HEK293 (cell line): ENCODE results near the gene DCAF5.

Source experiments
- BCL6B ChIP-seq: fragments of 450-650 bp; formaldehyde crosslinking; IDR thresholded peaks from 2 replicates; pipeline ENCODE4 v1.5.1; 2017; ENCODE audit warnings: missing biosample characterization, missing genetic modification characterization
- IKZF3 ChIP-seq: fragments of 450-650 bp; IDR thresholded peaks from 2 replicates; pipeline ENCODE4 v1.5.0; 2018; ENCODE audit warnings: missing biosample characterization, mild to moderate bottlenecking, missing genetic modification characterization, moderate library complexity
- KLF16 ChIP-seq: fragments of 450-650 bp; formaldehyde crosslinking; IDR thresholded peaks from 2 replicates; pipeline ENCODE4 v1.5.1; 2017; ENCODE audit warnings: missing biosample characterization, missing genetic modification characterization
- KLF7 ChIP-seq: fragments of 450-650 bp; formaldehyde crosslinking; IDR thresholded peaks from 2 replicates; pipeline ENCODE4 v1.5.1; 2016; ENCODE audit warnings: missing biosample characterization, missing genetic modification characterization, borderline replicate concordance
- KLF8 ChIP-seq: fragments of 450-650 bp; formaldehyde crosslinking; IDR thresholded peaks from 2 replicates; pipeline ENCODE4 v1.5.1; 2016; ENCODE audit warnings: missing biosample characterization, missing genetic modification characterization
- PBX3 ChIP-seq: sonication (generic); formaldehyde crosslinking; IDR thresholded peaks from 2 replicates; pipeline ENCODE4 v1.8.1; 2022; ENCODE audit warnings: mild to moderate bottlenecking, moderate library complexity, missing genetic modification reagents
- PRDM2 ChIP-seq: fragments of 450-650 bp; formaldehyde crosslinking; IDR thresholded peaks from 2 replicates; pipeline ENCODE4 v1.5.1; 2016; ENCODE audit warnings: missing biosample characterization, missing genetic modification characterization, borderline replicate concordance
- ZFHX2 ChIP-seq: fragments of 450-650 bp; formaldehyde crosslinking; conservative IDR thresholded peaks from 2 replicates; pipeline ENCODE4 v1.5.1; 2016; ENCODE audit warnings: missing biosample characterization, missing genetic modification characterization
- ZNF10 ChIP-seq: fragments of 450-650 bp; formaldehyde crosslinking; IDR thresholded peaks from 2 replicates; pipeline ENCODE4 v1.5.1; 2017; ENCODE audit warnings: missing biosample characterization, missing genetic modification characterization
- ZNF155 ChIP-seq: fragments of 450-650 bp; formaldehyde crosslinking; IDR thresholded peaks from 2 replicates; pipeline ENCODE4 v1.5.1; 2016; ENCODE audit warnings: missing biosample characterization, missing genetic modification characterization
- ZNF248 ChIP-seq: fragments of 450-650 bp; formaldehyde crosslinking; IDR thresholded peaks from 2 replicates; pipeline ENCODE4 v1.5.1; 2017; ENCODE audit warnings: missing biosample characterization, missing genetic modification characterization
- ZNF324 ChIP-seq: fragments of 450-650 bp; formaldehyde crosslinking; IDR thresholded peaks from 2 replicates; pipeline ENCODE4 v1.5.1; 2016; ENCODE audit warnings: missing biosample characterization, missing genetic modification characterization
- ZNF350 ChIP-seq: fragments of 450-650 bp; formaldehyde crosslinking; IDR thresholded peaks from 2 replicates; pipeline ENCODE4 v1.5.0; 2017; ENCODE audit warnings: missing biosample characterization, mild to moderate bottlenecking, missing genetic modification characterization
- ZNF600 ChIP-seq: fragments of 450-650 bp; formaldehyde crosslinking; IDR thresholded peaks from 2 replicates; pipeline ENCODE4 v1.5.1; 2016; ENCODE audit warnings: missing biosample characterization, missing genetic modification characterization
- ZNF610 ChIP-seq: fragments of 450-650 bp; formaldehyde crosslinking; IDR thresholded peaks from 2 replicates; pipeline ENCODE4 v1.5.1; 2016; ENCODE audit warnings: missing biosample characterization, missing genetic modification characterization, borderline replicate concordance
- ZNF768 ChIP-seq: fragments of 450-650 bp; formaldehyde crosslinking; IDR thresholded peaks from 2 replicates; pipeline ENCODE4 v1.5.1; 2018; ENCODE audit warnings: missing biosample characterization, mild to moderate bottlenecking, missing genetic modification characterization
- ZNF776 ChIP-seq: fragments of 450-650 bp; formaldehyde crosslinking; IDR thresholded peaks from 2 replicates; pipeline ENCODE4 v1.5.0; 2017; ENCODE audit warnings: missing biosample characterization, missing genetic modification characterization, borderline replicate concordance
- TF ChIP-seq, protein P1 (sequence below): fragments of 450-650 bp; formaldehyde crosslinking; IDR thresholded peaks from 2 replicates; pipeline ENCODE4 v1.5.1; 2016; ENCODE audit warnings: missing biosample characterization, missing genetic modification characterization
- TF ChIP-seq, protein P2 (sequence below): fragments of 450-650 bp; formaldehyde crosslinking; IDR thresholded peaks from 2 replicates; pipeline ENCODE4 v1.5.1; 2016; ENCODE audit warnings: missing biosample characterization, missing genetic modification characterization, borderline replicate concordance
- TF ChIP-seq, protein P3 (sequence below): fragments of 450-650 bp; formaldehyde crosslinking; IDR thresholded peaks from 2 replicates; pipeline ENCODE4 v1.5.1; 2017; ENCODE audit warnings: missing biosample characterization, missing genetic modification characterization
- TF ChIP-seq, protein P4 (sequence below): fragments of 450-650 bp; formaldehyde crosslinking; optimal IDR thresholded peaks from 2 replicates; pipeline ENCODE3; 2016; ENCODE audit warnings: missing biosample characterization, mild to moderate bottlenecking, missing genetic modification characterization

Gene DCAF5

GRCh38 chr14:69191340-69192111, 38.6 kb upstream of the DCAF5 start, which contains the start of gene EXD2 (continued):
- TF ChIP-seq PRDM2 (tag by site-specific recombination): no peak
- 0 out of 2 replicates have a peak, but pooled peaks have one; percentile 7 for TF ChIP-seq BCL6B (tag by site-specific recombination)
- no peak for TF ChIP-seq ZNF155
- peak; percentile 78 for TF ChIP-seq ZNF600 (tag by site-specific recombination)
- TF ChIP-seq ZFHX2 (tag by site-specific recombination): peak; percentile 62
- TF ChIP-seq PBX3 (CRISPR knock-in tag): peak; percentile 60; the same call in 1 of the 2 replicates
- no peak for TF ChIP-seq IKZF3 (tag by site-specific recombination)
- peak; percentile 99 for TF ChIP-seq KLF16
- TF ChIP-seq KLF8 (tag by site-specific recombination): peak; percentile 88
- no peak for TF ChIP-seq ZNF610 (tag by site-specific recombination)
- TF ChIP-seq ZNF776 (tag by site-specific recombination): no peak
- TF ChIP-seq, protein P1, sequence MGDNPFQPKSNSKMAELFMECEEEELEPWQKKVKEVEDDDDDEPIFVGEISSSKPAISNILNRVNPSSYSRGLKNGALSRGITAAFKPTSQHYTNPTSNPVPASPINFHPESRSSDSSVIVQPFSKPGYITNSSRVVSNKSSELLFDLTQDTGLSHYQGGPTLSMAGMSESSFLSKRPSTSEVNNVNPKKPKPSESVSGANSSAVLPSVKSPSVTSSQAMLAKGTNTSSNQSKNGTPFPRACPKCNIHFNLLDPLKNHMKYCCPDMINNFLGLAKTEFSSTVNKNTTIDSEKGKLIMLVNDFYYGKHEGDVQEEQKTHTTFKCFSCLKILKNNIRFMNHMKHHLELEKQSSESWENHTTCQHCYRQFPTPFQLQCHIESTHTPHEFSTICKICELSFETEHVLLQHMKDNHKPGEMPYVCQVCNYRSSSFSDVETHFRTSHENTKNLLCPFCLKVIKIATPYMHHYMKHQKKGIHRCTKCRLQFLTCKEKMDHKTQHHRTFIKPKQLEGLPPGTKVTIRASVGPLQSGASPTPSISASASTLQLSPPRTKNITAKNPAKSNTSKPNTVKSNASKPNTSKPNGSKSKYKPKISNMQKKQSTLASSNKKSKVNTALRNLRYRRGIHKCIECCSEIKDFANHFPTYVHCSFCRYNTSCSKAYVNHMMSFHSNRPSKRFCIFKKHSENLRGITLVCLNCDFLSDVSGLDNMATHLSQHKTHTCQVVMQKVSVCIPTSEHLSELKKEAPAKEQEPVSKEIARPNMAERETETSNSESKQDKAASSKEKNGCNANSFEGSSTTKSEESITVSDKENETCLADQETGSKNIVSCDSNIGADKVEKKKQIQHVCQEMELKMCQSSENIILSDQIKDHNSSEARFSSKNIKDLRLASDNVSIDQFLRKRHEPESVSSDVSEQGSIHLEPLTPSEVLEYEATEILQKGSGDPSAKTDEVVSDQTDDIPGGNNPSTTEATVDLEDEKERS: no peak
- TF ChIP-seq ZNF350: no peak
- TF ChIP-seq, protein P2, sequence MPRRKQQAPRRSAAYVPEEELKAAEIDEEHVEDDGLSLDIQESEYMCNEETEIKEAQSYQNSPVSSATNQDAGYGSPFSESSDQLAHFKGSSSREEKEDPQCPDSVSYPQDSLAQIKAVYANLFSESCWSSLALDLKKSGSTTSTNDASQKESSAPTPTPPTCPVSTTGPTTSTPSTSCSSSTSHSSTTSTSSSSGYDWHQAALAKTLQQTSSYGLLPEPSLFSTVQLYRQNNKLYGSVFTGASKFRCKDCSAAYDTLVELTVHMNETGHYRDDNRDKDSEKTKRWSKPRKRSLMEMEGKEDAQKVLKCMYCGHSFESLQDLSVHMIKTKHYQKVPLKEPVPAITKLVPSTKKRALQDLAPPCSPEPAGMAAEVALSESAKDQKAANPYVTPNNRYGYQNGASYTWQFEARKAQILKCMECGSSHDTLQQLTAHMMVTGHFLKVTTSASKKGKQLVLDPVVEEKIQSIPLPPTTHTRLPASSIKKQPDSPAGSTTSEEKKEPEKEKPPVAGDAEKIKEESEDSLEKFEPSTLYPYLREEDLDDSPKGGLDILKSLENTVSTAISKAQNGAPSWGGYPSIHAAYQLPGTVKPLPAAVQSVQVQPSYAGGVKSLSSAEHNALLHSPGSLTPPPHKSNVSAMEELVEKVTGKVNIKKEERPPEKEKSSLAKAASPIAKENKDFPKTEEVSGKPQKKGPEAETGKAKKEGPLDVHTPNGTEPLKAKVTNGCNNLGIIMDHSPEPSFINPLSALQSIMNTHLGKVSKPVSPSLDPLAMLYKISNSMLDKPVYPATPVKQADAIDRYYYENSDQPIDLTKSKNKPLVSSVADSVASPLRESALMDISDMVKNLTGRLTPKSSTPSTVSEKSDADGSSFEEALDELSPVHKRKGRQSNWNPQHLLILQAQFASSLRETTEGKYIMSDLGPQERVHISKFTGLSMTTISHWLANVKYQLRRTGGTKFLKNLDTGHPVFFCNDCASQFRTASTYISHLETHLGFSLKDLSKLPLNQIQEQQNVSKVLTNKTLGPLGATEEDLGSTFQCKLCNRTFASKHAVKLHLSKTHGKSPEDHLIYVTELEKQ (tag by site-specific recombination): peak; percentile 40; the same call in 1 of the 2 replicates
- TF ChIP-seq ZNF10 (tag by site-specific recombination): no peak
- TF ChIP-seq ZNF248 (tag by site-specific recombination): no peak
- peak; percentile 98 for TF ChIP-seq ZNF324 (tag by site-specific recombination)
- TF ChIP-seq, protein P3, sequence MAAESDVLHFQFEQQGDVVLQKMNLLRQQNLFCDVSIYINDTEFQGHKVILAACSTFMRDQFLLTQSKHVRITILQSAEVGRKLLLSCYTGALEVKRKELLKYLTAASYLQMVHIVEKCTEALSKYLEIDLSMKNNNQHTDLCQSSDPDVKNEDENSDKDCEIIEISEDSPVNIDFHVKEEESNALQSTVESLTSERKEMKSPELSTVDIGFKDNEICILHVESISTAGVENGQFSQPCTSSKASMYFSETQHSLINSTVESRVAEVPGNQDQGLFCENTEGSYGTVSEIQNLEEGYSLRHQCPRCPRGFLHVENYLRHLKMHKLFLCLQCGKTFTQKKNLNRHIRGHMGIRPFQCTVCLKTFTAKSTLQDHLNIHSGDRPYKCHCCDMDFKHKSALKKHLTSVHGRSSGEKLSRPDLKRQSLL (tag by site-specific recombination): no peak
- TF ChIP-seq KLF7: peak; percentile 86
- TF ChIP-seq, protein P4, sequence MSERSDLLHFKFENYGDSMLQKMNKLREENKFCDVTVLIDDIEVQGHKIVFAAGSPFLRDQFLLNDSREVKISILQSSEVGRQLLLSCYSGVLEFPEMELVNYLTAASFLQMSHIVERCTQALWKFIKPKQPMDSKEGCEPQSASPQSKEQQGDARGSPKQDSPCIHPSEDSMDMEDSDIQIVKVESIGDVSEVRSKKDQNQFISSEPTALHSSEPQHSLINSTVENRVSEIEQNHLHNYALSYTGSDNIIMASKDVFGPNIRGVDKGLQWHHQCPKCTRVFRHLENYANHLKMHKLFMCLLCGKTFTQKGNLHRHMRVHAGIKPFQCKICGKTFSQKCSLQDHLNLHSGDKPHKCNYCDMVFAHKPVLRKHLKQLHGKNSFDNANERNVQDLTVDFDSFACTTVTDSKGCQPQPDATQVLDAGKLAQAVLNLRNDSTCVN: peak; percentile 82
- TF ChIP-seq ZNF768 (tag by site-specific recombination): no peak
